ENCODE results near the gene NCAPD2.
A peak's percentile ranks its signal among the peaks of the same experiment; 100 is the strongest.

The NCAPD2 gene

GRCh38 chr12:6452245-6452943 is 41.5 kb upstream of the NCAPD2 start:
- H3K27ac ChIP-seq: peak overlapping the region; percentile 78 to 97
- no peak for DNase-seq (ENCODE audit: low spot score)
- peak overlapping the region; percentile 89 for H3K4me3 ChIP-seq
- no peak for TF ChIP-seq CTCF (IDR thresholded peaks at IDR 0.05)

GRCh38 chr12:6452944-6453630 is 40.8 kb upstream of the NCAPD2 start:
- Histone ChIP-seq H3K4me3 (peak overlapping the region; percentile 89), H3K27ac (peak overlapping the region; percentile 78 to 97)
- no peak for TF ChIP-seq CTCF (IDR thresholded peaks at IDR 0.05)
- DNase-seq (ENCODE audit: low spot score): no peak

- no peak overlapping the region for H3K27ac ChIP-seq
- DNase-seq (ENCODE audit: low spot score): no peak
- H3K4me3 ChIP-seq: no peak overlapping the region
- TF ChIP-seq CTCF (IDR thresholded peaks at IDR 0.05): no peak
These were observed 36.5 kb upstream of the NCAPD2 start for GRCh38 chr12:6457220-6457945.

GRCh38 chr12:6458281-6459003 is 35.5 kb upstream of the NCAPD2 start:
- H3K27ac ChIP-seq: no peak overlapping the region
- H3K4me3 ChIP-seq: no peak overlapping the region
- no peak for TF ChIP-seq CTCF (IDR thresholded peaks at IDR 0.05)
- no peak for DNase-seq (ENCODE audit: low spot score)

GRCh38 chr12:6459004-6459337 is 34.9 kb upstream of the NCAPD2 start:
- no peak overlapping the region for H3K4me3 ChIP-seq
- TF ChIP-seq CTCF (IDR thresholded peaks at IDR 0.05): no peak
- no peak for DNase-seq (ENCODE audit: low spot score)
- H3K27ac ChIP-seq: no peak overlapping the region

- Histone ChIP-seq H3K27ac (peak overlapping the region in 1 of 2 donors; percentile 27), H3K4me3 (no peak overlapping the region)
- no peak for DNase-seq (ENCODE audit: low spot score)
- no peak for TF ChIP-seq CTCF (IDR thresholded peaks at IDR 0.05)
These were observed 33.0 kb upstream of the NCAPD2 start for GRCh38 chr12:6460751-6461371.
